HFFc6 (cell line): ENCODE measurements around the gene C15orf39. TPM values are rescaled to one million over a fixed set of nuclear protein-coding genes. Genes with fewer than 3 reads are reported as not detected.
"Not testable (repeated sequence)": the region's sequence is repeated elsewhere in the genome, so short reads cannot be mapped to it uniquely, and the experiment has no call there.

Experiments
- DNase-seq: peaks from one replicate; pipeline ENCODE4 v3.0.0-alpha.2; 2018
- H3K27ac Mint-ChIP-seq: 2 replicates; pipeline ENCODE4 v1.8.0; 2020; ENCODE audit warnings: mild to moderate bottlenecking, mixed read lengths
- H3K27me3 Mint-ChIP-seq: 2 replicates; pipeline ENCODE4 v1.8.0; 2021; ENCODE audit warnings: mild to moderate bottlenecking, moderate library complexity, mixed read lengths; ENCODE audit not compliant: insufficient read depth
- H3K36me3 Mint-ChIP-seq: 2 replicates; pipeline ENCODE4 v1.8.0; 2021; ENCODE audit warnings: low read depth, mixed read lengths
- H3K4me1 Mint-ChIP-seq: 2 replicates; pipeline ENCODE4 v1.8.0; 2020; ENCODE audit warnings: low read depth, mixed read lengths
- H3K4me3 Mint-ChIP-seq: 2 replicates; pipeline ENCODE4 v1.8.0; 2020; ENCODE audit warnings: mild to moderate bottlenecking, moderate library complexity, mixed read lengths
- H3K9me3 Mint-ChIP-seq: 2 replicates; pipeline ENCODE4 v1.8.0; 2020; ENCODE audit warnings: mild to moderate bottlenecking, mixed read lengths
- CTCF ChIP-seq: fragments of 200-600 bp; sonication (generic); IDR thresholded peaks from 2 replicates; pipeline ENCODE4 v1.5.0; 2021; ENCODE audit warnings: antibody characterized with exemption, mild to moderate bottlenecking
- total RNA-seq, 6 experiments: library from RNA; stranded (reverse); fragmentation: NEBNext Ultra II Directional; extraction: Animal tissue kit (Norgen Biotek cat#: 25700); gene quantifications; 2 replicates in 1 of 6; 3 replicates in 5 of 6; pipeline ENCODE4 v1.2.3, GENCODE V29; 2021

C15orf39 gene
- total RNA-seq, 6 experiments from 2014 or later: 8.8 to 14.8 (median 12.0) TPM

GRCh38 chr15:75235051-75235673 is 33.5 kb downstream of the C15orf39 start:
- Mint-ChIP-seq H3K36me3 (no peaks in the 10 kb centered on the region), H3K27me3 (peaks cover 32% of the 10 kb centered on the region)

GRCh38 chr15:75235760-75236729 is 34.4 kb downstream of the C15orf39 start:
- Mint-ChIP-seq H3K36me3 (no peaks in the 10 kb centered on the region), H3K4me3 (no peak overlapping the region), H3K27me3 (peaks cover 37% of the 10 kb centered on the region), H3K27ac (no peak overlapping the region), H3K9me3 (no peaks in the 10 kb centered on the region; the same call in 1 of the 2 replicates), H3K4me1 (no peaks in the 10 kb centered on the region)
- no peak for TF ChIP-seq CTCF
- no peak for DNase-seq

More at GRCh38 chr15:75235051-75235673, 33.5 kb downstream of the C15orf39 start:
- no peak for TF ChIP-seq CTCF
- Mint-ChIP-seq H3K4me1 (peaks cover under 1% of the 10 kb centered on the region; the same call in 1 of the 2 replicates), H3K4me3 (no peak overlapping the region), H3K9me3 (no peaks in the 10 kb centered on the region; the same call in 1 of the 2 replicates), H3K27ac (no peak overlapping the region)
- no peak for DNase-seq

GRCh38 chr15:75237316-75237982 is 35.8 kb downstream of the C15orf39 start:
- no peaks in the 10 kb centered on the region for H3K4me1 Mint-ChIP-seq

GRCh38 chr15:75238150-75238549 is 36.5 kb downstream of the C15orf39 start:
- Mint-ChIP-seq H3K36me3 (no peaks in the 10 kb centered on the region), H3K27me3 (peaks cover 28% of the 10 kb centered on the region), H3K4me3 (no peak overlapping the region), H3K4me1 (no peaks in the 10 kb centered on the region), H3K27ac (no peak overlapping the region), H3K9me3 (no peaks in the 10 kb centered on the region; the same call in 1 of the 2 replicates)
- no peak for TF ChIP-seq CTCF
- DNase-seq: no peak

More at GRCh38 chr15:75237316-75237982, 35.8 kb downstream of the C15orf39 start:
- no peak for TF ChIP-seq CTCF
- Mint-ChIP-seq H3K36me3 (no peaks in the 10 kb centered on the region), H3K9me3 (no peaks in the 10 kb centered on the region; the same call in 1 of the 2 replicates), H3K4me3 (no peak overlapping the region), H3K27ac (no peak overlapping the region), H3K27me3 (peaks cover 32% of the 10 kb centered on the region)
- DNase-seq: no peak

- not testable (repeated sequence) for H3K4me1 Mint-ChIP-seq, H3K4me3 Mint-ChIP-seq, H3K27ac Mint-ChIP-seq, DNase-seq, H3K9me3 Mint-ChIP-seq, H3K36me3 Mint-ChIP-seq
- H3K27me3 Mint-ChIP-seq: peaks cover 51% of the 10 kb centered on the region
Measured at GRCh38 chr15:75245741-75246140, 44.1 kb downstream of the C15orf39 start.

- H3K27me3 Mint-ChIP-seq: peaks cover 73% of the 10 kb centered on the region
- not testable (repeated sequence) for H3K36me3 Mint-ChIP-seq, H3K4me3 Mint-ChIP-seq
Measured at GRCh38 chr15:75248991-75249390, 47.3 kb downstream of the C15orf39 start.

More at GRCh38 chr15:75248991-75249390, 47.3 kb downstream of the C15orf39 start:
- DNase-seq, H3K4me1 Mint-ChIP-seq, H3K27ac Mint-ChIP-seq, H3K9me3 Mint-ChIP-seq: not testable (repeated sequence)
